Stromal cell of bone marrow (primary cell): ENCODE measurements around the gene TMCC1.
"Not testable (repeated sequence)": the region's sequence is repeated elsewhere in the genome, so short reads cannot be mapped to it uniquely, and the experiment has no call there.

Source experiments
- DNase-seq: peaks from one replicate; pipeline ENCODE4 v3.0.0-alpha.2; 2012; ENCODE audit warnings: low read depth

The TMCC1 gene

DNA sequence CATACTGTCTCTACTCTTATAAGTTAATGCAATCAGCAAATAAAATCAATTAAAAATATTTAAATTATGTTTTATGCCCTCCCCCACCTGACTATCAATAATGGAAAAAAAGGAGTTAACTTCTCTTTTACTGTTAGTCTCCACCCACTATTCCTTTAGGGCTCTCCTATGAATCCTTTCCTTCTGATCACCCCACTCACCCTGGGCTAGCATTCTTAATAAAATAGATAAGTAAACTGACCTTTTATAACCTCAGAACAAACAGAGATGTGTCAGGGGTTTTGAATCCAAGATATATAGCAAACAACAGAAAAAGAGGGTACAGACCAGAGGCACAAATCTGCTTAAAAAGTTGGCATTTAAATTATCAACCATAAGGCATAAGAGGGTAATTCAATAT, 171.0 kb downstream of the TMCC1 start:
- no peak for DNase-seq

DNA sequence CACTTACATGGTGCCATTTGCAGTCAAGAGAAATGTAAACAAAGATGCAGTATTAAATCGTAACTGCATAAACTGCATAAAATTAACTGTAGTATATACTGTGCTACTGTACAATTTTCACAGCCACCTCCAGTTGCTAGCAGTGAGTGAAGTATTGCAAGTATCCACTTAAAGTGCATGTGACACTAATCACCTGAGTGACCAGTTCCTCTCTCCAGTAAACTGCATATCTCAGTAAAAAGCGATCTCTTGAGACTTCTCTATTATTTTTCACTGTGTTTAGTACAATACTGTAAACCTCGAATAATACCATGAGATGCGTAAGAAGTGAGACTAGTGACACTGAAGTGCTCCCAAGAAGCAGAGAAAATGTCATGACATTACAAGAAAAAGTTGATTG, 175.3 kb downstream of the TMCC1 start:
- DNase-seq: no peak

DNA sequence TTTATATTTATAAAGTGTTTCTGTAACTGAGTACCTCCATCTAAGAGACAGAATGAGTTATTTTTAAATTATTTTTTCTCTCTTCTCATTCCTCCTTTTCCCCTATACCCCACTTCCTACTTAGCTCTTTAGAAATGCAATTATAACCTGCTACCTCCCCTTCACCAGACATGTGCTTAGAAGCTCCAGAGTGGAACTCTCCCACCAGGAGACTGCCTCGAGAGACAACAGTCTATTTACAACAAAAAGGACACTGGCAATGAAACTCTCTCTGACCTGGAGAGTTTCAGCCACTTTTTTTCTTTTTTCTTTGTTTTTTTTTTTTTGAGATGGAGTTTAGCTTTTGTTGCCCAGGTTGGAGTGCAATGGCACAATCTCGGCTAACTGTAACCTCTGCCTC, 177.7 kb downstream of the TMCC1 start:
- DNase-seq: no peak

DNA sequence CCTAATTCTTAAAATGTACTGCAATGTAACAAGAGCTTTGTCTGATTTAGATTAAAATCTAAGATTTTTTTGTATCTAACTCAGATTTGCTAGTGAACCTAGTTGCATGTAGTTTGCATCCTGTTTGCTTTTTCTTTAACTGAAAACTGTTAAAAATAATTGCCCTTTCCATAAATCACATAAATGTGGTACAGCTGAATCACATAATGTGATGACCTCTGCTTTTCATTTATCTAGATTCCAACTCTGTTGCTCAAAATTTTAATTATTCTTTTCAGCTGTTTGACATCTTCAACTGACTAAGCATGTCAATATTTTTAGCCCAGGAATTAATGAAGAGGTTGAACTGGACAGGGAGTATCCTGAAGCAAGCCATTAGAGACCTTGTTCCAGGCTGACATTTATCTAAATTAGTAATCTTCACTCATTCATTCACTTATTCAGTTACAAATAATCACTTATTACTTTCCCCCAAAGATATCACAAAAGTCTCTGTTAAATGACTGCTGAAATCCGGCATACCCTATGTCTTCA, 185.1 kb downstream of the TMCC1 start:
- DNase-seq: no peak

DNA sequence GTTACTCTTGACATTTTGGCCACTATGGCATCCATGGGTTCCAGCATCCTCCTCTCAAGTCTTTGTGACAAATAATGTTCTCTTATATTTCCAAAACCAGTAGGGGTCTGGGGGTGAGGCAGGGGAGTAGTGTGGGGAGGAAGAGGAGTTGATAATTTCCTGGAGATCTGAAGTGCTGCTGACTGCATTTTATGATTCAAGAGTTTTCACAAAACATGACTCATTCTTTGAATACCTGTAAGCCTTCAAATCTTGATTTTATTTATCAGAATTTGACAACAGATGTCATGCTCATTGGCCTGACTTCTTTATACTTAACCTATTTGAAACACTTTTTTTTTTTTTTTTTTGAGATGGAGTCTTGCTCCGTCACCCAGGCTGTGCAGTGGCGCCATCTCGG, 188.2 kb downstream of the TMCC1 start:
- DNase-seq: no peak

DNA sequence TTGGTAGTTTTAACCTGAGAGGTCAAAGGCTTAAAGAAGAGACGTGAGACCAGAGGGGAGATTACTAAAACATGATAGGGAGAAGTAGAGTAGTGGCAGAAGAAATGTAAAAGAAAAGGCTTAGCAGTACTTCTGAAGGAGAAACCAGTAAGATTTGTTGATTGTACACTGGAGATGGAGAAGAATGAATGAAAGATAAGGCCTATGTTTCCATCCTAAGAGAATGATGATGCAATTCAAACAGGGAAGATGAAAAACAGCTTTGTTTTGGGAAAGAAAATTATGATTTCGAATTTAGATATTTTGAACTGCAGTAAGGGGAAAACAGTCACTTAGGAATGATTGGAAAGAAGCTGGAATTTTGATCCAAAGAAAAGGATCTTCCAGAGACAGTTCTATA, 189.6 kb downstream of the TMCC1 start:
- no peak for DNase-seq

DNA sequence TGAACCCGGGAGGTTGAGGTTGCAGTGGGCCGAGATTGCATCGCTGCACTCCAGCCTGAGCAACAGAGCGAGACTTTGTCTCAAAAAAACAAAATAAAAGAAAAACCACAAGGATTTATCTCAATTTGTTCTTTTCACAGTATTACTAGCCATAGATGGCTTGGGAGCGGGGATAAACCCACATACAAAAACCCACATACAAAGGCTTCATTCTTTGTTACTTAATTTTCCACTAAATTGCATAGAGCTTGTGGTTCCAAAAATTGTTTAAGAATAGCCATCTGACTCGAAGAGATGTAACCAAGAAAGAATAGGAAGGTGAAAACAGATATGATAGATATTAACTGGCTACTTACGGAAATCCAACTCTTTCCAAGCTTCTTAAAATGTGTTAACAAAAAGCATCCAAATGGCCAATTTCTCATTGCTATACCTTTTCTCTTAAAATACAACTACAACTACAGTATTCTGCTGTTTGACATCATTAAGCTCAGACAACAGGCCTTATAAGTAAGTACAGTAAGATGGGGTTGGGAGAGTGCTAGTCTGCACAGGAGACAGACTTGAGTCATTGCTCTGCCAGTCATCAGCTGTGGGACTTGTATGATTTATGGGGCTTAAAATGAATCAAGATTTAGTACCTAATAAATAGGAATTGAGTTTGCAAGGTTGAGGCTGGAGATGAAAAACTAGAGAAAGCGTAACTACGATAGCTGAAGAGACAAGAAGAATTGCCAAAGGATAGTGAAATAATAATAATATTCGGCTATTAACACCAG, 190.4 kb downstream of the TMCC1 start:
- DNase-seq: no peak

DNA sequence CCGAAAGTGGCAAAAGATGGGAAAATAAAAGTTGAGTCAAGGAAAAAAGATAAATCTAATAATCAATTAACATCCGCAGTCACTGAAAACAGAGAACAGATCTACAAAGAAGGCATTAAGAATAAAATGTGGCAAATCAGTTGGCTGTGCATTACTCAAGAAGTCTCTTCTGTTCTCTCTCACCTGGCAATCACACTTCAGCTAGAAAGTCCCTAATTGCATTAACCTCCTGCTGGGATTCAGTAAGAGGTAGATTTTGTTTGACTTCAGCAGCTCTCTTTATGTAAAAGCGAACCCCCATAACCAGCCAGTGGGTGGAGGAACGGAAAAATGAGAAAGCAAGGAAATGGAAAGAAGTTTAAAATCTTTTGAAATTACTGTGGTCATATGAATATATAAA, 192.3 kb downstream of the TMCC1 start:
- no peak for DNase-seq

DNA sequence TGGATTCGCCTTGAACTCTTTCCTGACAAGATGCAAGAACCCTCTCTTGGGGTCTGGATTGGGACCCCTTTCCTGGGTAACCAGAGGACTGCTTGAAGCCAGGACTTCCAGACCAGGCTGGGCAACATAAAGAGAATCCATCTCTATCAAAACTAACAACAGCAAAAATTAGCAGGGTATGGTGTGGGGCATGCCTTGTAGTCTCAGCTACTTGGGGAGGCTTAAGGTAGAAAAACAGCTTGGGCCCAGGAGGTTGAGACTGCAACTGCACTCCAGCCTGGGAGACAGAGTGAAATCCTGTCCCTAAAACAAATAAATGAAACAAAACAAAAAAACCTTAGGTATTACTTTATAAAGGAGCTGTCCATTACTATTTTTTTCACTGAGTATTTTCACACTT, 193.9 kb downstream of the TMCC1 start:
- DNase-seq: no peak

DNA sequence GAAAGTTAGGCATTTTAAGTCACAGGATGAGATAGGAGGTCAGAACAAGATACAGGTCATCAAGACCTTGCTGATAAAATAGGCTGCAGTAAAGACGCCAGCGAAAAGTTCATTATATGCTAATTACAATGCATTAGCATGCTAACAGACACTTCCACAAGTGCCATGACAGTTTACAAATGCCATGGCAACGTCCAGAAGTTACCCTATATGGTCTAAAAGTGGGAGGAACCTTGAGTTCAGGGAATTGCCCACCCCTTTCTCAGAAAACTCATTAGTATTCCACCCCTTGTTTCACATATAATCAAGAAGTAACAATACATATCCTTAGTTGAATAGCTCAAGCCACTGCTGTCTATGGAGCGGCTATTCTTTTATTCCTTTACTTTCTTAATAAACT, 194.3 kb downstream of the TMCC1 start:
- no peak for DNase-seq

DNA sequence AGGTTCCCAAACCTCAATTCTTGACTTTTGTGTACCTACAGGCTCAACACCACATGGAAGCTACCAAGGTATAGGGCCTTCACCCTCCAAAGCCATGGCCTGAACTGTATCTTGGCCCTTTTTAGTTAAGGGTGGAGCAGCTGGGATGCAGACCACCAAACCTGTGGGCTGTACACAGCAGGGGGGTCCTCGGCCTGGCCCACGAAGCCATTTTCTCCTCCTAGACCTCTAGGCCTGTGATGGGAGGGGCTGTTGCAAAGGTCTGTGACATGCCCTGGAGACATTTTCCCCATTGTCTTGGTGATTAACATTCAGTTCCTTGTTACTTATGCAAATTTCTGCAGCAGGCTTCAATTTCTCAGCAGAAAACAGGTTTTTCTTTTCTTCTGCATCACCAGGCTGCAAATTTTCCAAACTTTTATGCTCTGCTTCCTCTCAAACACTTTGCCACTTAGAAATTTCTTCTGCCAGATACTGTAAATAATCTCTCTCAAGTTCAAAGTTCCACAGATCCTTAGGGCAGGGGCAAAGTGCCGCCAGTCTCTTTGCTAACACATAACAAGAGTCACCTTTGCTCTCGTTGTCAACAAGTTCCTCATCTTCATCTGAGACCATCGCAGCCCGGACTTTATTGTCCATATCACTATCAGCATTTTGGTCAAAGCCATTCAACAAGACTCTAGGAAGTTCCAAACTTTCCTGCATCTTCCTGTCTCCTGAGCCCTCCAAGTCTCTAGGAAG, 196.1 kb downstream of the TMCC1 start:
- no peak for DNase-seq

DNA sequence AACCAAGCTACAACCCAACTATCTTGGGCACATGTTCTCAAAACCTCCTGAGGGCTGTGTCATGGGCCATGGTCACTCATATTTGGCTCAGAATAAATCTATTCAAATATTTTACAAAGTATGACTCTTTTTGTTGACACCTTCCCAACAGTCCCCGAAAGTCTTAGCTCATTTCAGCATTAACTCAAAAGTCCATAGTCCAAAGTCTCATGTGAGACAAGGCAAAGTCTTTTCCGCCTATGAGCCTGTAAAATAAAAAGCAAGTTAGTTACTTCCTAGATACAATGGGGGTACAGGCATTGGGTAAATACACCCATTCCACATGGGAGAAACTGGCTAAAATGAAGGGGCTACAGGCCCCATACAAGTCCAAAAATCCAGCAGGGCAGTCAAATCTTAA, 197.1 kb downstream of the TMCC1 start:
- DNase-seq: not testable (repeated sequence)

DNA sequence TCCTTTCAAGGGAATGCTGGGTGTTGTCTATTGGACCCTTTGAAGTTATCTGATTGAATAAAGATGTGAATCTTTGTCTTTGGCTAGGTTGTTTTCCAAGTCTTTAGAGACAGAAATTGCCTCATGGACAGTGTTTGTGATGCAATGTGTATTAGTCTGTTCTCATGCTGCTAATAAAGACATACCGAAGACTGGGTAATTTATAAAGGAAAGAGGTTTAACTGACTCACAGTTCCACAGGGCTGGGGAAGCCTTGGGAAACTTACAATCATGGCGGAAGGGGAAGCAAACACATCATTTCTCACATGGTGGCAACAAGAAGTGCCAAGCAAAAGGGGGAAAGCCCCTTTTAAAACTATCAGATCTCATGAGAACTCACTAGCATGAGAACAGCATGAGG, 198.3 kb downstream of the TMCC1 start:
- DNase-seq: no peak

DNA sequence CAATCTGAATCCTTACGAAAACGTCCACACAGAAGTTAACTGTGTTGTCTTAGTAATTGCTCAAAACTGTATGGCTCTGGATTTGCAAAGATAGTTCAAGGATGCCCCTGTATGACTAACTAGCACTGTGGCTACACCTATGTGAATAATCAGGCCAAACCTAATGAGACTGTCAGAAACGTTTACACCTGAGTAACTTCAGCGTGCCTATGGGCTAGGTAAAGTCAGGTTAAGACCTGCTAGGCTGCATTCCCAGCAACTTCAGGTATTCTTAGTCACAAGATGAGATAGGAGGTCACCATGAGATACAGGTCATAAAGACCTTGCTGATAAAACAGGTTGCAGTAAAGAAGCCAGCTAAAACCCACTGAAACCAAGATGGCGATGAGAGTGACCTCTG, 199.3 kb downstream of the TMCC1 start:
- no peak for DNase-seq

DNA sequence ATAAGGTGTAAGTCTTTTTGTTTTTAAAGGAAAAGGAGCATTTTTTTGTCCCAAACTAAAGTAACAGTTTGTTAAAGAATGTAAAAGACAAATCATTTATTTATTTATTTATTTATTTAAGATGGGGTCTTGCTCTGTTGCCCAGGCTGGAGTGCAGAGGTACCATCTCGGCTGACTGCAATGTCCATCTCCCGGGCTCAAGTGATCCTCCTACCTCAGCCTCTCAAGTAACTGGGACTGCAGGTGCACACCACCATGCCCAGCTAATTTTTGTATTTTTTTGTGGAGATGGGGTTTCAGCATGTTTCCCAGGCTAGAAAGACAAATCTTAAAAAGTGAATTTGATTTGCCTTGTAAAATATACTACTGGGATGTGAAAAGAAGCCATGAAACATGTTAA, 200.8 kb downstream of the TMCC1 start:
- no peak for DNase-seq

DNA sequence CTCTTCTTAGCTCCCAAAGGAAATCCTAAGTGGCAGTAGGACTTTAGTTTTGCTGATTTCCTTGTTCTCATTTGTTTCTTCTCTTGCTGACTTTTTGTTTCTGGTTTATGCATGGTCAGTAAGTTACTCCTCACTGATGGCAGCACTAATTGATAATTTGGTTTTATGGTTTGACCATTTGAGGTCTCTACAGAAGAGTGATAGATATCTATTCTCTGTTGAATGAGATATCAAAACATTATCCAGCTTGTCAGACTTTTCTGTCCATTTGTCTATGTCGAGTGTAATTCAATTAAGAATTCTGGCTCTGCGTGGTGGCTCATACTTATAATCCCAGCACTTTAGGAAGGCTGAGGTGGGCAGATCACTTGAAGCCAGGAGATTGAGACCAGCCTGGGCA, 202.5 kb downstream of the TMCC1 start:
- no peak for DNase-seq

DNA sequence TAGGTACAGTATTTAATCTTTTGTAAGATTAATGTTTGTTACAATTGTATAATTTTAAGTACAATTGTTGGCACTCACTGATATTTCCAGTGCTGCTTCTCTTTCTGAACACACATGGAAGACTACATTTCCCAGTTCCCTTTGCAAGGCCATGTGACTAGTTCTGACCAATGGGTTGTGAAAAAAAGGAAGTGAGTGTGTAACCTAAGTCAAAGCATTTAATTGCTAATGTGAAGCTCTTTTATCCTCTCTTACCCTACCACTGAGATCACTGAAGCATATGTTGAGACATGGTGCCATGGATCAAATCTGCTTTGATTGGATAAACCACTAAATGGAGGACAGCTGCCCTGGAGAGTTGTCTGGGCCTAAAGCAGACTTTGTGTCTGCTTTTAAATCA, 203.1 kb downstream of the TMCC1 start:
- DNase-seq: no peak

DNA sequence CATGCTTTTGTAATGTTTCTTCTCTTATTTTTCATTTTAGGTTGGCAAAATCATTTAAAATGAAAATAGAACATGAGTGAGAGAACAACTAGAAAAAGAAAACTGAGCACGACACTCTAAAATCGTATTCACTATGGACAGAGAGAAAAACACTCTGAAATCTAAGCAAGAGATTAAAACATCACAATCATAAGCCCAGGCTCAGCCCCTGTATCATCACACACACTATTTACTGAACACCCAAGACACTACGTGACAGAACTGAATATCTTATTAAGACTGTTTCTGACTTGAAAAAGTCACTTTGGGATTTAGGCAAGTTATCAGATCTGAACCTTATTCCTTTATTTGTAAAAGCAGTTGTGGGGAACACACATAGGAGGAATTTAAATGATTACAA, 204.5 kb downstream of the TMCC1 start:
- DNase-seq: no peak

DNA sequence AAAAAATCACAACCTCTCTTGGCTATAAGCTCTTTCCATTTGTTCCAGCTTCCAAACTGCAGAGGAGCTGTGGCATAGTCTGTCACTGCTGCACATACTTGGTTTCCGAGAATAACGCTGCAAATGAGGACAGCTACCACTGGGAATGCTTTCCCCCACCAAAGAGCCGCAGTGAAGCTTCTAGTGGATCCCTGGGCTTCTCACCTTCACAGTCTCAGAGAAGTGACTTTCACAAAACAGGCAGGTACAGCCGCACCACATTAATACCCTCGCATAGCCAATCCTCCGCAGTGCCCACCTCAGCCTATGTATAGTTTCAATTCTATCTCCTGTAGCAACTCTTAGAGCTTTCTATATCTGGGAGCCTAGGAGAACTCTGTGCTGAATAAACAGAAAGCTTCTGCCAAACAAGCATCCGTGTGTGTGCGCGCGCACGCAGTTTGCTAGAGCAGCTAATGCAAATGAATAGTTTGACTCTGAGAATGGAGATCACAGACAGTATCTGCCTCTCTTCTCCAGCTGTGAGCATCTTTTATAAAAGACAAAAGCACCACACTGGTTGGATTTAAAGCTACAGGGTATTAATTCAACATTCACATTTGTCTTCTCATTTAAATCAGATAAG, 205.1 kb downstream of the TMCC1 start:
- no peak for DNase-seq

DNA sequence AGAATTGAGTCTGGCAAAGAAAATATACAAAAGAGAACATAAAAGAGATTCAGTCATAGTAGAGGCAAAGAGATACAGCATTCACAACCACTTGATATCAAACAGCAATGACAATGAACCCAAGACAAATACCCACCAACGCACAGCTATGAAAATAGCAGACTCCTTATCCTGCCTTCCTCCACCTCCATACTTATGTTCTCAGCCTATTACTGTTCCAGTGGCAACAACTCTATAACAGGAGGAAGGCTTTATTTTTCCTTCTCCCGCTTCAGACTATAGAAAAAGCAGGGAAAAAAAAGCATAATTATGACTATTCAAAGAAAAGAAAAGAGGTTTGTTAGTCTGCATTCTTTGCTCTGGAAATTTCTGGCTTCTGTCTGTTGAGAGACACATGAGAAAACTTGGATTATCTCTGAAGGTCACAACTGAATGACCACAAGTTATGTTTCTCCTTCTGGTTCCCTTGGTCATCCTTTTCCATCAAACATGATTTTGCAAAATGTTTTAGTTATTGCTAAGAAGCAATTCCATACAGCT, 205.9 kb downstream of the TMCC1 start:
- DNase-seq: no peak

DNA sequence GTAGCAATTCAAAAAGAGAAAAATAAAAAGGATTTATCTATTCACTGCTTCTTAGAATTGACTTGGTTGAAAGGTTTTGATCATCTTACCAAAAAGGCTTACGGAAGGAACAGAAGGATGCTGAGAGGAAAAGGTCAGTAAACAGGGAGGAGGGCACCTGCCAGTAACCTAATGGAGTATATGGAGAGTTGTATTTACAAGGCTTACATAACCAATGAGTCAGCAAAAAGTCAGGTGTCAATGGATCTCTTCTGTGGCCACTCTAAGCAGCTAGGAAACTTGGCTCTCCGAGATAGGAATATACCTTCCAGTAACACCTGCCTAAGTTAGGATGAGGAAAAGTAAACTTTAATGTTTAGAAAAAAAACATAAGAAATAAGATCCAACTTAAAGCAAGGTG, 206.6 kb downstream of the TMCC1 start:
- no peak for DNase-seq

DNA sequence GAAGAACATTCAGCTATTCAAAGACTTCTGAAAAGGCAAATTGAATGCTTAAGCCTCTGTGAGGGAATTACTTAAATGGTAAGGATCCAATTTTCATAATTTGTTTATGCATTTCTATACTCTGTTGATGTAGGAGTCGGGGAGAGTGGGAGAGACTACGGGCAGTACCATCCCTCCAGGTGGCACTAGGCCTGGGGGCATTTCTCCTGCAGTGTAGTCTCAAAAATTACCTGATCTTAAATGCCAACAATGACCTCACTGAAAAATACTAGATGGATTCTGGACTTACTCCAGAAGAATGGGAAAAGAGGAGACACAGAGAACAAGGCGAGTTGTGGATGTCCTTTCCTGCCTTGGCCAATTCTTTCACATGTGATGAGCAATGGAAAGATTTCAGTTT, 209.2 kb downstream of the TMCC1 start:
- no peak for DNase-seq

DNA sequence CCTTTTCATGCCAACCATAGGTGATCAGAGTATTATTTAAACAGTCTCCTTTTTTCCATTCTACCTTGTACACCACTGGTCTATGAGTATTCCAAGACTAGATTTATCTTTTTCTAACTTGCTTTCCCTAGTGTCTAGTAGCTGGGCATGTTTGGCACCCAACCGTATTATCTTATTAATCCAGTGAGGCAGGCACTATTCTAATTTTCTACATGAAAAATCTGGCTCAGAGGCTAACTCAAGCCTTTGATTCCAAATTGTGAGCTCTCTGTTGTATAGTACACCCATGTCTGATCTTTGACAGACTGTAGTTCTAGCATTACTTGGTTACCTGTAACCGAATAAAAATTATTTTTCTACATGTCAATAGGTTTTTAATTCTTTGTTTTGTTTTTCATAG, 210.3 kb downstream of the TMCC1 start:
- DNase-seq: no peak
